HG03095 (cell line): ENCODE data around the gene GCM1.
A peak's percentile ranks its signal among the peaks of the same experiment; 100 is the strongest.

ENCODE experiments used
- ATAC-seq: cut with Tn5 transposase; IDR thresholded peaks from one replicate; pipeline ENCODE4 v1.9.1; 2021; ENCODE audit warnings: moderate library complexity; ENCODE audit not compliant: unreplicated experiment

The GCM1 gene

DNA sequence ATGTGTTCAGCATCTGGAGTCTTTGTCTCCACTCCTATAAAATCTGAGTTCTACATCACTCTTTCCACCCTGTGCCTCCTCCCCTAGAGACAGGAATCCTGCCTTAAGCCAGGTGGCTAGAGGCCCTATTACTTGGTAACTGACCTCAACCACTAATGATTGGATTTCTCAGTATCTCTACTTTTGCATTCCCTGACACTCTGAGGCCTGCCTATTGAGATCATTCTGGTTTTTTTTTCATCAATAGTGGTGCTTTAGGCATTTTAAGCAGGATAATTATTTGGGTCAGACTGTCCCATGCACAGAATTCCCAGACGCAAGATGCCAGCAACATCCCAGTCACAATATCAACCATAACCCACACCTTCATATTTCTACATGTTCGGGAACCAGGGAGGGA, 3.9 kb upstream of the GCM1 start:
- ATAC-seq: no peak

DNA sequence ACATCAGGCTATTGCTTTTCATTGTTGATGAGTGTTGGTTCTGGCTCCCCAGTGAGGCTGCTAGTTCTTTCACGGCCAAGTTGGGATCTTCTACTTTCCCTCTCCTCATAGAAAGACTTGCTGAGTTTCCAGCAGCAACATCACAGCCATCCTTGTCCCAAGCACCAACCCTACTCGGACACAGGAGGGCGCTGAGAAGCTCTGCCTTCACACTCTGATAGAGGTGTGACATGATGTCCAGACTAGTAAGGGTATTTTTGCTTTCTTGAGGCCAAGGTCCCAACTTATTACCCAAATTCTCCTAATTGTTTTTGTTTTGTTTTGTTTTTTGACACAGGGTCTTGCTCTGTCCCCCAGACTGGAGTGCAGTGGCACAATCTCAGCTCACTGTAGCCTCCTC, 3.0 kb upstream of the GCM1 start:
- peak; percentile 50 for ATAC-seq

DNA sequence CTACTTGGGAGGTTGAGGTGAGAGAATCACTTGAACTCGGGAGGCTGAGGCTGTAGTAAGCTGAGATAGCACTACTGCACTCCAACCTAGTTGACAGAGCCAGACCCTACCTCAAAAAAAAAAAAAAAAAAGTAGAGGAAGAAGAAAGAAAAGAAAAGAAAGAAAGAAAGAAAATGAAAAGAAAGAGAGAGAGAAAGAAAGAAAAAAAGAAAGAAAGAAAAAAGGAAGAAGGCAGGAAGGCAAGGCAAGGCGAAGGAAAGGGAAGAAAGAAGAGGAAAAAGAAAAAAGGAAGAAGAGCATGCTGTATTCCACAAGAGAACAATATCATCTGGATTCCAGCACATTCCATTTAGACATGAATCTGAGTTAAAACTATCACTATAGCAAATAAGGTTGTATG, 3.8 kb downstream of the GCM1 start:
- ATAC-seq: no peak

DNA sequence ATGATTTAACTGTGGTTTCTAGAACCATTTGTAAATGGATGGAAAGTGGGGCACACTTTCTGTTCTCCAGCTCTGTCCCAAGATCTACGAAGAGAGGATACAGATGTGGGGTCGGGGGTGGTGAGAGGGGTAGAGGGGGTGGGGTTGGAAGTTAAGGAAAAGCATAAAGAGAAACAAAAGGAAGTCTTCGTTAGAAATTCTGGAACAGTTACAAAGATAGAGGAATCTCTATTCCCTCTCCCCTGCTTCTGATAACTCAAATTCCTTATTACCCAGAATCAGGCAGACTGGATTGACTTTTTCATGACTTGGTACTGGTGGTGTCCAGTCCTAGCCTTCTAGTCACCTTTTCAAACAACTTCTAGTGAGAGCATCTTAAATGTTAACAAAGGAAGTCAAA, 4.9 kb downstream of the GCM1 start:
- no peak for ATAC-seq

DNA sequence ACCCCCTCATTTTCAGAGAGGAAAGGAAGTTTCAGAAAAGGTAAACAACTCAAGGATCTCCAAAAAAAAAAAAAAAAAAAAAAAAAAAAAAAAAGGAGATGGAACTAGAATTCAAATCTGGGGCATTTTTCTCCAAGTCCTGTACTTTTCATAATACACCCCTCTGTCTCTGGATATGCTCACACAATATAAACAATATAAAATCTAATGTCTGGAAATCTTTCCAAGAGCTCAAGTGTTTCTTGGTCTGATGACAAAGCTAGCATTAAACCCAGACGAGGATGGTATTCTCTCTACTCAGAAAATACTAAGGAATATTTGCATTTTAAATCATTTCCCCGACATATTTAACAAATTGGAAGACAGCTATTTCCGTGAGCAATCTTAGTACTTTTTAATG, 5.8 kb downstream of the GCM1 start:
- no peak for ATAC-seq

DNA sequence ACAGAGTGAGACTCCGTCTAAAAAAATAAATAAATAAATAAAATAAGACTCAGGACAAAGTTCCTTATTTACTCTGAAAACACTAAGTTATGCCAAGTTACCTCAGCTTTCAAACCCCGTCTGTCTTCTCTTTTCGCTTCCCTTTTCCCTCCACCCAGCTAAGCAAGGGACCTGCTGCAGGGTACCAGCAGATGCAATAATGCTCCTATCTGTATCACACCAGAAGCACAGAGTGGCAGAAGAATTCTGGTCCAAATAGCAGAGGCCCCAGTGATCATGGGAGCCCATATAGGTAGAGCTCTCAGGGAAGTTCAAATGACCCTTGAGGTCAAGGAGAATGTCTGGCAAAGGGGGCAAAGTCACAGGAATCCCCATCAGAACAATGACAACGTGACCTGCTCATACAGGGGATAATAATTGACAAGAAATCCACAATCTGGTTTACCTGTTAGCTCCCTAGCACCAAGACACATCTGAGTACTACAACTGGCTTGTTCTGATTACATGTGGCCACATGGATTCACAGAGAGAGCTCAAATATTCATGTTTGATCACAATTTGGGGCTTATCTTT, 8.7 kb downstream of the GCM1 start:
- no peak for ATAC-seq

GRCh38 chr6:53136000-53136609, 12.5 kb downstream of the GCM1 start:
- ATAC-seq: no peak

DNA sequence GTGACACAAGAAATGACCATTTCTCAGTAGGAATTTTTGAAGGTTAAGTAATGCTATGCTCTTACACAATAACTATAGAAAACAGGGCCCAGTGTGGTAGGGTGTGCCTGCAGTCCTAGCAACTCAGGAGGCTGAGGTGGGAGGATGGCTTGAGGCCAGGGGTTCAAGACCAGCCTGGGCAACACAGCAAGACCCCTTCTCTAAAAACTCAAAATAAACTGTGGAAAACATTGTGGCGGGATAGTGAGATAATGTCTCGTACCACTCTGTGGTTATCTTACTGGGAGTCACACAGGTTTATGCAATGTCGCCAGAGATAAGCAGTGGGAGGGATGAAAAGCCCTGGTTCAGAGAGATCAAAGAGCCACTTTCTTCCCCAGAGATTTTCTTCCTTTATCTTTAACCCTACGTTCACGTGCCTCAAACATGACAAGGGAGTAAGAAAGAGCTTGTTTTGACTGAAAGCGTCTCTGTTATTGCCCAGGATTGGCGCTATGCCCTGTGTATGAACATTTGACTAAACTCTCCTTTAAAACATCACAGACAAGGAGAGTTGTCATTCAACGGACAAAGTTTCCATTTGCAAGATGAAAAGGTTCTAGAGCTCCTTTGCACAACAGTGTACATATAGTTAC, 13.9 kb downstream of the GCM1 start:
- no peak for ATAC-seq

DNA sequence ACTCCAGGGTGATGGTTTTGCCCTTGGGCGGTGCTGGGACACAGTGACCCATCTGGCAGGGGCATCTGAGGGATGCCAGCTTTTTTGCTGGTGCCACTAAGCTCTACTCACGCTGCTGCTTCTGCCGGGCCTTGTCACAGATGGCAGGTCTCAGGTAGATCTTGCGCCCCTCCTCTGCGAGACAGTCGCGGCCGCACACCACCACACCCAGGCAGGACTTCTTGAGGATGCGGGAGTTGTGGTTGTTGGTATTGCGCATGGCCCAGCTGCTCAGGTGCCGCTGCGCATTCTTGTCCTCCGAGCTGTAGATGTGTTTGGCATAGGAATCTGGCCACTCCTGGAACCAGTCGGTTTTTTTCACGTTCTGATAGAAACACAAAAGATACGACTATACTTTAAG, 14.7 kb downstream of the GCM1 start:
- no peak for ATAC-seq

DNA sequence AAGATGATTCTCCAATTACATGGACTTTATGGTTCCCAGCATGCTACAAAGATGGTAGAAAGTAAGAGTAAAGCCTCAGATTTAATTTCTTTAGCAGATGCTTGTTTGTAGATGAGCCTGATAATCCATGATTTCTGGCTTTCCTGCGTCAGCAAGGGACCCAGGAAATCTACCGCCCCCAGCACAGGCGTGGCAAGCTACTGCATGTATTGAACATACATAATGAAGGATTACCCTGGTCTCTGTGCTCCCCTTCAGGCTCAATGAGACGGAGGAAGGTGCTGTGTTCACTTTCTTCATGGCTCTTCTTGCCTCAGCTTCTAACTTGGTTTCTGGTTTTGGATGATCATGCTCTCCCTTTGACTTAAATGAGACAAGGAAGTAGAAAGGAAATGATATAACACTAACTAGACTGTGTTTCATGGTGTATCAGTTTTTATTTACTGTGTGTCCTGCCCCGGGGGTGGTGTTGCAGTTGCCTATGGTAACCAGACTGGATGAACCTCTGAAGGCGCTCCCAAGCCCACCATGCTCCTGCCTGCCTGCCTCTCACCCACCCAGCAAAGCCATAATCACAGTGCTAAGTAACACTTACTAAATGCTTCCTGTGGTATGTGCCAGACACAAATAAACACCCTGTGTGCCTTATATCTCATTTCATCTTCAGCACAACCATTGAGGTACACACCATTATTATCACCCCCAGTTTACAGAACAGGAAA, 17.9 kb downstream of the GCM1 start:
- no peak for ATAC-seq

- no peak for ATAC-seq
Observed at GRCh38 chr6:53128842-53129241, 19.8 kb downstream of the GCM1 start.

- ATAC-seq: no peak
Observed at GRCh38 chr6:53125276-53125675, 23.4 kb downstream of the GCM1 start.

DNA sequence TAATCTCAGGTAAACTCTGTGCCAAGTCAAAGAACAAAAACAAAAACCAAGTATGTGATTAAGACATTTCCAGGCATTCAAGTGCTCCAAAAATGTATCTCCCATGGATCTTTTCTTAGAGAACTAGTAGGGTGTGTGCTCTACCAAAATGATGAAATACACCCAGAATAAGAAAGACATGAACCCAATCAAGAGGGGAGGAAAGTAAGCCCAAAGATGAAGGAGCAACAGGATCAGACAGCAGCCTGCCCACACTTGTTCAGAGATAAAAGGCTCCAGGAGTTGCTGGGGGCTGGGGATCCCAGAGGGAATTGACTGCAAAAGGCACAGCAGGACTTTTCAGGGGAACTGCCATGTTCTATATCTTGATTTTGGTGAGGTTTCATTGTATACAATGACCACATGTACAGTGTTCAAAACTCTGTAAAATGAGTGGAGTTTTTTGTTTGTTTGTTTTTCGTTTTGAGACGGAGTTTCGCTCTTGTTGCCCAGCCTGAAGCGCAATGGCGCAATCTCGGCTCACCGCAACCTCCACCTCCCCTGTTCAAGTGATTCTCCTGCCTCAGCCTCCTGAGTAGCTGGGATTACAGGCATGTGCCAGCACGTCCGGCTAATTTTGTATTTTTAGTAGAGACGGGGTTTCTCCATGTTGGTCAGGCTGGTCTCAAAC, 24.4 kb downstream of the GCM1 start:
- no peak for ATAC-seq

DNA sequence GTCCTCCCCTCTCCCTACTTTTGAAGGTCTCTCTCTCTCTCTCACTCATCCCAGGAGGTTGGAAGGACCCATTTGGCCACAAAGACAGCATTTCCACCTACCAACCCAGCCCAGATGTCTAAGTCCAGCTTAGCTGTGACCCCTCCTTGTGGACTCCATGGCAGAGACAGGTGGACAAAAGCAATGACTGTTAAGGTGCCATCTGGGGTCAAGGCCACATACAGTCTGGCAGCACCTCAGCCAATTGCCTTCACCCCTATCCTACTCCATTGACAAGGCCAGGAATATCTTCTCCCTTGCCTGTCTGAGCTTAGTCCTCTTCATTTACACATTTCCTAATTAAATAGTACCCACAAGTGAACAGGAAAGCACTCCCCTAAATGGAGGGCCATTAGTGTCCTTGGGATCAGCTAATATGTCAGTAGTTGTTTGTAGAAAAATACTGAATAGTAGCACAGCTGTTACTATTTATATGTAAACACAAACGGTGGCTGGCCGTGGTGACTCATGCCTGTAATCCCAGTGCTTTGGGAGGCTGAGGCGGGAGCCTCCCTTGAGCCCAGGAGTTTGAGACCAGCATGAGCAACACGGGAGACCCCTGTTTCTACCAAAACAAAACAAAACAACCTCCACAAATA, 28.8 kb downstream of the GCM1 start:
- ATAC-seq: no peak

DNA sequence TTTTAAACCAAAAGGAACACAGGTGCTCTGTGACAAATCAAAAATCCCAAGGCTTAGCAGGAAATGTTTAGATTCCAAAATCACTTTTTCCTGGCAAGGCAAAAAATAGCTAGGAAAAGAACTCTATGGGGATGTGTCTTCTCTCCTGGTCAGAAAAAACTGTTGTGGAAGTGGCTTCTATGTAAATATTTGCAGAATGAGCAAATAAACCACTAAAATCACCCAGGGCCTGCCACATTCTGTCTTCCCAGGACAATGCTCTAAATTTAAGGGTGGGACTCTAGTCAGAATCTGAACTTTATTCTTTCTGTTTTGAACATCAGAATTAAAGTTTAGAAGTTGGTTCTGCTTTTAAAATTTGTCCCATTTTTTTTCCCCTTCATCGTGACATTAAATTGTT, 29.3 kb downstream of the GCM1 start:
- ATAC-seq: no peak

- ATAC-seq: no peak
Observed at GRCh38 chr6:53115741-53116140, 32.9 kb downstream of the GCM1 start.

- ATAC-seq: no peak
Observed at GRCh38 chr6:53115113-53115512, 33.5 kb downstream of the GCM1 start.

GRCh38 chr6:53113742-53114141, 34.9 kb downstream of the GCM1 start:
- ATAC-seq: no peak

- no peak for ATAC-seq
Observed at GRCh38 chr6:53112871-53113270, 35.8 kb downstream of the GCM1 start.

DNA sequence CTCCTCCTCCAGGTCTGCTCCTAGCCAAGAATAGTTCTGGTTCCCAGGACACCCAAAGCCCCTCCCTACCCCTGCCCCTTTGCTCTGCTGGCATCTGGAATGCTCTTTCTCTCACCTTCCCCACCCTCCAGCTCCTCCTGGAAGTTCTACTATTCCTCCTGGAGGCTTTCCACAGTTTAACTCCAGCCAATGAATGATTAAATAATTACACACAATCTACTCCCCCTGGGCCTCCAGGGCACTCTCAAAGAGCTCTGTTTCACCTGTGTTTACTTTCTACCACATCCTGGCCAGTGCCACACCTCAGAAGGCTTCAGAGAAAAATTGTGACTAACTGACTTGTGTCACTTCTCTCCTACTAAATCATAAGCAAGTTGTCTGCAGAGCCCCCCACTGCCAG, 36.2 kb downstream of the GCM1 start:
- no peak for ATAC-seq

- no peak for ATAC-seq
Observed at GRCh38 chr6:53111865-53112264, 36.8 kb downstream of the GCM1 start.
